GM23248 (cell line): ENCODE measurements around the gene MSMP. TPM values are rescaled to one million over a fixed set of nuclear protein-coding genes. Genes with fewer than 3 reads are reported as not detected.

Experiments
- DNase-seq: peaks from one replicate; pipeline ENCODE4 v3.0.0-alpha.2; 2015
- H2AFZ ChIP-seq: fragments of 200-600 bp; sonication (generic); 2 replicates; pipeline ENCODE4 v1.6.1; 2016; ENCODE audit warnings: antibody characterized with exemption
- H3F3A ChIP-seq: fragments of 200-600 bp; sonication (generic); 2 replicates; pipeline ENCODE4 v1.6.1; 2016; ENCODE audit warnings: mild to moderate bottlenecking, antibody characterized with exemption, mixed run types; ENCODE audit not compliant: insufficient read depth
- H3K27ac ChIP-seq: fragments of 200-600 bp; sonication (generic); 2 replicates; pipeline ENCODE4 v1.5.1; 2016; ENCODE audit warnings: mild to moderate bottlenecking
- H3K27me3 ChIP-seq: fragments of 200-600 bp; sonication (generic); replicated peaks from 2 replicates; pipeline ENCODE4 v1.6.1; 2016; ENCODE audit warnings: mild to moderate bottlenecking; ENCODE audit not compliant: insufficient read depth
- H3K36me3 ChIP-seq: fragments of 200-600 bp; sonication (generic); 2 replicates; pipeline ENCODE4 v1.6.1; 2016; ENCODE audit warnings: low read depth, mild to moderate bottlenecking
- H3K4me1 ChIP-seq: fragments of 200-600 bp; sonication (generic); 2 replicates; pipeline ENCODE4 v1.6.1; 2016; ENCODE audit warnings: mild to moderate bottlenecking; ENCODE audit not compliant: insufficient read depth
- H3K4me2 ChIP-seq: fragments of 200-600 bp; sonication (generic); one replicate; pipeline ENCODE4 v1.6.1; 2016; ENCODE audit warnings: mild to moderate bottlenecking; ENCODE audit not compliant: unreplicated experiment
- H3K4me3 ChIP-seq: fragments of 200-600 bp; sonication (generic); 2 replicates; pipeline ENCODE4 v1.5.1; 2016; ENCODE audit warnings: mild to moderate bottlenecking
- H3K79me2 ChIP-seq: fragments of 200-600 bp; sonication (generic); 2 replicates; pipeline ENCODE4 v1.6.1; 2016; ENCODE audit warnings: mild to moderate bottlenecking; ENCODE audit not compliant: insufficient read depth
- H3K9ac ChIP-seq: fragments of 200-600 bp; sonication (generic); 2 replicates; pipeline ENCODE4 v1.6.1; 2016; ENCODE audit warnings: mild to moderate bottlenecking
- H3K9me2 ChIP-seq: fragments of 200-600 bp; sonication (generic); 2 replicates; pipeline ENCODE4 v1.6.1; 2016; ENCODE audit warnings: mixed run types, mild to moderate bottlenecking, moderate library complexity; ENCODE audit not compliant: insufficient read depth
- H3K9me3 ChIP-seq: fragments of 200-600 bp; sonication (generic); one replicate; pipeline ENCODE4 v1.6.1; 2017; ENCODE audit warnings: low read depth
- H4K20me1 ChIP-seq: fragments of 200-600 bp; sonication (generic); 2 replicates; pipeline ENCODE4 v1.6.0; 2016; ENCODE audit not compliant: insufficient read depth
- EZH2 ChIP-seq: fragments of 200-600 bp; sonication (generic); IDR thresholded peaks from 2 replicates; pipeline ENCODE4 v1.6.1; 2018; ENCODE audit warnings: antibody characterized with exemption, mild to moderate bottlenecking; ENCODE audit not compliant: insufficient read depth, poor library complexity, severe bottlenecking
- EZH2phosphoT487 ChIP-seq: fragments of 200-600 bp; sonication (generic); IDR thresholded peaks from 2 replicates; pipeline ENCODE4 v1.6.1; 2018; ENCODE audit warnings: antibody characterized with exemption, moderate library complexity, mild to moderate bottlenecking, low read depth; ENCODE audit not compliant: insufficient read depth
- WGBS, 2 experiments: methylation state at CpG; one replicate each; pipeline ENCODE4 v1.1.6; 2015 to 2017; ENCODE audit warnings: low lambda C conversion rate in 2 of 2, low coverage in 1 of 2; ENCODE audit errors: missing lambda C conversion rate in 2 of 2; 5-methylcytosine and 5-hydroxymethylcytosine counted together
- in situ Hi-C: fragments of 300-500 bp; cut with MboI; formaldehyde crosslinking; loops from 2 replicates; pipeline ENCODE4 v1.15.0; 2020
- polyA plus RNA-seq: library from polyadenylated mRNA; unstranded; fragments of >200 nt; fragmentation: Nextera tagmentation; extraction: Ambion mirVana; gene quantifications from 2 replicates; pipeline ENCODE4 v1.2.1, GENCODE V29; 2016
- total RNA-seq: library from RNA; depleted of rRNA; stranded (reverse); fragments of >200 nt; shearing (Covaris generic); gene quantifications from 2 replicates; pipeline ENCODE4 v1.2.3, GENCODE V29; 2014

MSMP gene
- total and polyA plus RNA-seq, 2 experiments from 2014 or later: not detected

- peaks cover 5% of the 10 kb centered on the region; the same call in 1 of the 2 replicates for H3F3A ChIP-seq
- H3K4me1 ChIP-seq: peaks cover 32% of the 10 kb centered on the region
- no peak overlapping the region for H3K4me3 ChIP-seq
- no peak for DNase-seq
- 88 to 89% methylated on average over 2 of the region's 2 CpGs for WGBS, 2 experiments
- in situ Hi-C loops: loop anchor here (10.0 kb wide), 1 partner anchor 95 kb away; no protein-coding TSS in a partner anchor
- no peak overlapping the region for H3K4me2 ChIP-seq
- no peak overlapping the region for H2AFZ ChIP-seq
- H4K20me1 ChIP-seq: no peaks in the 10 kb centered on the region
- no peaks in the 10 kb centered on the region for H3K9me2 ChIP-seq
- H3K36me3 ChIP-seq: no peaks in the 10 kb centered on the region
- no peak overlapping the region for H3K9ac ChIP-seq
- TF ChIP-seq EZH2phosphoT487 (no peak), EZH2 (no peak)
- H3K79me2 ChIP-seq: peaks cover 26% of the 10 kb centered on the region
- H3K27me3 ChIP-seq: no peaks in the 10 kb centered on the region; the same call in 1 of the 2 replicates
- no peak overlapping the region for H3K27ac ChIP-seq
- H3K9me3 ChIP-seq: no peaks in the 10 kb centered on the region
Observed at GRCh38 chr9:35789541-35789940, 35.5 kb upstream of the MSMP start.

- no peaks in the 10 kb centered on the region for H3F3A ChIP-seq
Observed at GRCh38 chr9:35783418-35783817, 29.3 kb upstream of the MSMP start.

GRCh38 chr9:35781066-35781465, 27.0 kb upstream of the MSMP start:
- Histone ChIP-seq H3K4me3 (no peak overlapping the region), H3K36me3 (no peaks in the 10 kb centered on the region), H3K79me2 (no peaks in the 10 kb centered on the region), H3K9ac (no peak overlapping the region), H3K4me2 (no peak overlapping the region), H3F3A (no peaks in the 10 kb centered on the region), H3K4me1 (no peaks in the 10 kb centered on the region), H3K9me3 (no peaks in the 10 kb centered on the region), H3K27me3 (peaks cover 27% of the 10 kb centered on the region), H4K20me1 (no peaks in the 10 kb centered on the region), H3K9me2 (no peaks in the 10 kb centered on the region), H3K27ac (no peak overlapping the region), H2AFZ (no peak overlapping the region)
- in situ Hi-C loops: loop anchor here (10.0 kb wide), 1 partner anchor 104 kb away; no protein-coding TSS in a partner anchor
- WGBS, 2 experiments: 66 to 75% methylated on average over 2 of the region's 2 CpGs
- TF ChIP-seq EZH2: no peak
- no peak for TF ChIP-seq EZH2phosphoT487
- no peak for DNase-seq

More at GRCh38 chr9:35783418-35783817, 29.3 kb upstream of the MSMP start:
- TF ChIP-seq EZH2: no peak
- no peak for TF ChIP-seq EZH2phosphoT487
- no peak overlapping the region for H2AFZ ChIP-seq
- no peaks in the 10 kb centered on the region for H3K4me1 ChIP-seq
- H3K36me3 ChIP-seq: no peaks in the 10 kb centered on the region
- no peak overlapping the region for H3K27ac ChIP-seq
- no peak overlapping the region for H3K4me3 ChIP-seq
- H3K79me2 ChIP-seq: no peaks in the 10 kb centered on the region
- H3K4me2 ChIP-seq: no peak overlapping the region
- no peaks in the 10 kb centered on the region for H3K9me2 ChIP-seq
- no peaks in the 10 kb centered on the region for H4K20me1 ChIP-seq
- in situ Hi-C loops: loop anchor here (10.0 kb wide), 1 partner anchor 101 kb away; no protein-coding TSS in a partner anchor
- peaks cover 25% of the 10 kb centered on the region for H3K27me3 ChIP-seq
- no peak for DNase-seq
- H3K9me3 ChIP-seq: no peaks in the 10 kb centered on the region
- no peak overlapping the region for H3K9ac ChIP-seq

GRCh38 chr9:35778496-35778895, 24.4 kb upstream of the MSMP start:
- Histone ChIP-seq H3K9ac (no peak overlapping the region), H3K4me2 (no peak overlapping the region), H3K9me3 (no peaks in the 10 kb centered on the region), H3K9me2 (no peaks in the 10 kb centered on the region), H3F3A (no peaks in the 10 kb centered on the region), H3K27me3 (peaks cover 27% of the 10 kb centered on the region), H3K79me2 (no peaks in the 10 kb centered on the region), H3K27ac (no peak overlapping the region), H3K4me3 (no peak overlapping the region), H2AFZ (no peak overlapping the region), H3K36me3 (no peaks in the 10 kb centered on the region), H3K4me1 (no peaks in the 10 kb centered on the region), H4K20me1 (no peaks in the 10 kb centered on the region)
- 64 to 68% methylated on average over 3 of the region's 3 CpGs for WGBS, 2 experiments
- TF ChIP-seq EZH2: no peak
- TF ChIP-seq EZH2phosphoT487: no peak
- DNase-seq: no peak
- in situ Hi-C loops: no loop called here

- DNase-seq: no peak
- in situ Hi-C loops: no loop called here
- Histone ChIP-seq H3K9me3 (no peaks in the 10 kb centered on the region), H2AFZ (no peak overlapping the region), H3K27ac (no peak overlapping the region), H3F3A (peaks cover 7% of the 10 kb centered on the region; the same call in 1 of the 2 replicates), H3K4me3 (no peak overlapping the region), H3K9me2 (no peaks in the 10 kb centered on the region), H3K9ac (no peak overlapping the region), H3K79me2 (no peaks in the 10 kb centered on the region), H3K27me3 (peaks cover 27% of the 10 kb centered on the region), H3K36me3 (no peaks in the 10 kb centered on the region), H3K4me2 (no peak overlapping the region), H3K4me1 (peaks cover 7% of the 10 kb centered on the region), H4K20me1 (no peaks in the 10 kb centered on the region)
- TF ChIP-seq EZH2 (no peak), EZH2phosphoT487 (no peak)
- 82 to 94% methylated on average over 4 of the region's 4 CpGs for WGBS, 2 experiments
Observed at GRCh38 chr9:35776018-35776417, 21.9 kb upstream of the MSMP start.
